AG09309 (cell line): ENCODE data around the gene ASB2.

ENCODE experiments used
- DNase-seq: peaks from one replicate; pipeline ENCODE4 v3.0.0-alpha.2; 2010; ENCODE audit warnings: low read depth
- H3K4me3 ChIP-seq: 2 replicates; pipeline ENCODE4 v1.5.1; 2011; ENCODE audit warnings: mild to moderate bottlenecking, low read depth, low read length, moderate library complexity; ENCODE audit not compliant: control insufficient read depth
- TF ChIP-seq, protein P1 (sequence below): IDR thresholded peaks from 2 replicates; pipeline ENCODE4 v1.5.1; 2011; ENCODE audit warnings: mild to moderate bottlenecking, low read depth, low read length, inconsistent platforms; ENCODE audit not compliant: insufficient read depth, control insufficient read depth; ENCODE audit errors: missing control alignments

The ASB2 gene

GRCh38 chr14:93971635-93972027, 4.7 kb downstream of the ASB2 start:
- TF ChIP-seq, protein P1, sequence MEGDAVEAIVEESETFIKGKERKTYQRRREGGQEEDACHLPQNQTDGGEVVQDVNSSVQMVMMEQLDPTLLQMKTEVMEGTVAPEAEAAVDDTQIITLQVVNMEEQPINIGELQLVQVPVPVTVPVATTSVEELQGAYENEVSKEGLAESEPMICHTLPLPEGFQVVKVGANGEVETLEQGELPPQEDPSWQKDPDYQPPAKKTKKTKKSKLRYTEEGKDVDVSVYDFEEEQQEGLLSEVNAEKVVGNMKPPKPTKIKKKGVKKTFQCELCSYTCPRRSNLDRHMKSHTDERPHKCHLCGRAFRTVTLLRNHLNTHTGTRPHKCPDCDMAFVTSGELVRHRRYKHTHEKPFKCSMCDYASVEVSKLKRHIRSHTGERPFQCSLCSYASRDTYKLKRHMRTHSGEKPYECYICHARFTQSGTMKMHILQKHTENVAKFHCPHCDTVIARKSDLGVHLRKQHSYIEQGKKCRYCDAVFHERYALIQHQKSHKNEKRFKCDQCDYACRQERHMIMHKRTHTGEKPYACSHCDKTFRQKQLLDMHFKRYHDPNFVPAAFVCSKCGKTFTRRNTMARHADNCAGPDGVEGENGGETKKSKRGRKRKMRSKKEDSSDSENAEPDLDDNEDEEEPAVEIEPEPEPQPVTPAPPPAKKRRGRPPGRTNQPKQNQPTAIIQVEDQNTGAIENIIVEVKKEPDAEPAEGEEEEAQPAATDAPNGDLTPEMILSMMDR: no peak
- DNase-seq: no peak
- H3K4me3 ChIP-seq: no peak overlapping the region

DNA sequence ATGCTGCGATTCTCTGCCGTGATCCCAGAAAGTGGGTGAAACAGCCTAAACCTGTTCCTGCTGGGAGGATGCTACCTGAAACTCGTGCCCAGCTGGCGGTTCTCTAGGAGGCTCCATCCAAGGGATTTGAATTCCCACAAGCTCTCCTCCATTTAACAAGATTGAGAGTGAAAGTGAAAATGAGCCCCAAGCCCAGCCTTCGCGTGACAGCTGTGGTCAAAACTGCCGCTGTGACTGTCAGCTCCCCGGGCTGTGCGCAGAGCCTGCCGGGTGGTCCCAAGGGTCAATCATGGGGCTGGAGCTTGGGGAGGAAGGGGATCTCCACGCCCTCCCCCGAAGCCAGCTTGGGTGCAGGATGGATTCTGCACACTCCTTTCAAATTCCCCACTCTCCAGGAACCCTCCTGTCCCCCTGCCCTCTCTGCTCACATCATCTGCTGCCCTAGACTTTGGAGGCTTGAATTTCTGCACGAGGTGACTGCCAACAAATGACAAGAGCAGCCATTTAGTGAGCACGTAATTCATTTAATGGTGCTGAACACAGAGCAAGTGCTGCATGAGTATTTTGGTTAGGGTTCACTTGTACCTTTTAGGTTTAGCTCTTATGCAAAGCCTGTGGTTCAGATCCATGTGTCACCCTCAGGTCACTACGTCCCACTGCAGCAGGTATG, 5.3 kb downstream of the ASB2 start:
- TF ChIP-seq, protein P1: no peak
- peak overlapping the region; percentile 8 for H3K4me3 ChIP-seq
- no peak for DNase-seq

DNA sequence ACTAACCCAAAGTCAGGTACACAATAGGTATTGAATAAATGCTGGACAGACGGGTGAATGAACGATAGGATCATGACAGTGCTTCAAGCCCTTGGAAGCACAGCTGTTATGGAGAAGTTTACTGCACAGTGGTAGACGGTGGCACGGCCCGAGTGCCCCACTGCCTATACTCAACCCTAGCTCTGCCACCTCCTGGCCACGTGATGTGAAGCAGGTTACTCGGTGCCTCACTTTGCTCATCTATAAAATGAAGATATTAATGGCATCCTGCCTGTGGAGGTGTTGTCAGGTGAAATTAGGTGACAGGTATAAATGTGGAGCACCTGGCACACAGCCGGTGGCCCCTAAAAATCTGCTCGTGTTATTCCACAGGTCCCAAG, 5.8 kb downstream of the ASB2 start:
- DNase-seq: no peak
- peak overlapping the region; percentile 8; the same call in 1 of the 2 replicates for H3K4me3 ChIP-seq
- TF ChIP-seq, protein P1: peak; percentile 34

- no peak for DNase-seq
- H3K4me3 ChIP-seq: no peak overlapping the region
- TF ChIP-seq, protein P1: no peak
Measured at GRCh38 chr14:93969082-93969828, 7.1 kb downstream of the ASB2 start.

GRCh38 chr14:93967637-93968250, 8.6 kb downstream of the ASB2 start:
- H3K4me3 ChIP-seq: no peak overlapping the region
- TF ChIP-seq, protein P1: no peak
- DNase-seq: no peak

DNA sequence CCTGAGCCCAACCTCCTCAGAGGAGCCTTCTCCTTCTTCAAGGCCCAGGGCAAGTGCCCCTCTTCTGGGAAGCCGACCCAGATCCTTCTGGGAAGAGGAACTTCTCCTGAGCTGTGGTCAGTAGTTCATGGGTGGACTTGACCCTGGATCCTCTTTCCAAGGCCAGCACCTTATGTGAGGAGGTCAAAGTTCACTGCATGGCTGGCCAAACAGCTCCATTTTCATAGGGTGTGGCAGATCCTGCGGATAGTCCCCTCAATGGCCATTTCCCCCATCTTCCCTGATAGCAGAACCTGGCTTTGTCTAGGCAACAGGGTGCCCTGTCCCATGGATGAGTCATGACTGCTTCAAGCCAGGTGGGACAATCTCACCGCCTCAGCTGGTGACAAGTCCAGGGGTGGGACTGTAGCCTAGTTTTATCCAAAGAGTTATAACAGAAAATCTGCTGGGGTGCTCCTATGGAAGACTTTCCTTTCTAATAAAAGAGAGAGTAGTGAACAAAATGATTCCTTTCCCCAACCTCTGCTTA, 10.4 kb downstream of the ASB2 start:
- DNase-seq: no peak
- H3K4me3 ChIP-seq: no peak overlapping the region
- TF ChIP-seq, protein P1: no peak
